Fibroblast of lung (primary cell): ENCODE measurements around the gene KRTAP4-6. TPM values are rescaled to one million over a fixed set of nuclear protein-coding genes. Genes with fewer than 3 reads are reported as not detected.
"Not testable (repeated sequence)": the region's sequence is repeated elsewhere in the genome, so short reads cannot be mapped to it uniquely, and the experiment has no call there.

Experiments used
- DNase-seq, 2 donors: peaks; one replicate each; pipeline versions ENCODE4 v3.0.0 to v3.0.0-alpha.2; 2010; ENCODE audit warnings: low read depth in 2 of 2
- H2AFZ ChIP-seq: 2 replicates; pipeline ENCODE4 v1.5.1; 2012; ENCODE audit warnings: low read length, control low read depth, inconsistent platforms
- H3K27ac ChIP-seq: 2 replicates; pipeline ENCODE4 v1.5.1; 2011; ENCODE audit warnings: low read length, control low read depth; ENCODE audit not compliant: insufficient read depth
- H3K27me3 ChIP-seq: 2 replicates; pipeline ENCODE4 v1.5.1; 2011; ENCODE audit warnings: mild to moderate bottlenecking, low read length; ENCODE audit not compliant: control insufficient read depth, insufficient read depth
- H3K36me3 ChIP-seq: 2 replicates; pipeline ENCODE4 v1.5.1; 2011; ENCODE audit warnings: low read length; ENCODE audit not compliant: control insufficient read depth, insufficient read depth
- H3K4me1 ChIP-seq: 2 replicates; pipeline ENCODE4 v1.5.1; 2011; ENCODE audit warnings: low read length; ENCODE audit not compliant: control insufficient read depth, insufficient read depth; ENCODE audit errors: extremely low read depth
- H3K4me2 ChIP-seq: 2 replicates; pipeline ENCODE4 v1.5.1; 2011; ENCODE audit warnings: low read length, control low read depth; ENCODE audit not compliant: insufficient read depth; ENCODE audit errors: extremely low read depth
- H3K4me3 ChIP-seq, 4 experiments: fragments of 200-600 bp in 1 of 4; sonication (generic) in 1 of 4; replicated peaks in 1 of 4; 2 replicates each; pipeline ENCODE4 v1.5.1; 2011 to 2016; ENCODE audit warnings: low read length in 4 of 4, low read depth in 3 of 4, mild to moderate bottlenecking in 3 of 4, control low read depth in 2 of 4, inconsistent platforms in 1 of 4, mixed read lengths in 1 of 4; ENCODE audit not compliant: insufficient read depth in 1 of 4; ENCODE audit errors: control extremely low read depth in 1 of 4
- H3K79me2 ChIP-seq: 2 replicates; pipeline ENCODE4 v1.5.1; 2012; ENCODE audit warnings: mild to moderate bottlenecking, low read length, inconsistent platforms; ENCODE audit not compliant: control insufficient read depth, insufficient read depth
- H3K9ac ChIP-seq: 2 replicates; pipeline ENCODE4 v1.5.1; 2011; ENCODE audit warnings: mild to moderate bottlenecking, low read length, control low read depth; ENCODE audit not compliant: insufficient read depth
- H3K9me3 ChIP-seq: 2 replicates; pipeline ENCODE4 v1.5.1; 2012; ENCODE audit warnings: low read depth, low read length; ENCODE audit not compliant: control insufficient read depth, insufficient read depth
- H4K20me1 ChIP-seq: 2 replicates; pipeline ENCODE4 v1.5.1; 2011; ENCODE audit warnings: low read length; ENCODE audit not compliant: control insufficient read depth, insufficient read depth; ENCODE audit errors: extremely low read depth
- CTCF ChIP-seq, 2 donors: IDR thresholded peaks in 1 of 2; conservative IDR thresholded peaks in 1 of 2; 1 replicate in 1 of 2; 2 replicates in 1 of 2; pipeline ENCODE4 v1.5.1; 2011 to 2012; ENCODE audit warnings: low read length in 2 of 2, control low read depth in 1 of 2, inconsistent platforms in 1 of 2, low read depth in 1 of 2, mild to moderate bottlenecking in 1 of 2
- EZH2 ChIP-seq: IDR thresholded peaks from 2 replicates; pipeline ENCODE4 v1.5.1; 2012; ENCODE audit warnings: low read length, control low read depth, mild to moderate bottlenecking; ENCODE audit errors: missing control alignments
- polyA plus RNA-seq, 2 donors: library from polyadenylated mRNA; depleted of rRNA in 1 of 2; stranded (reverse) in 1 of 2; unstranded in 1 of 2; fragments of >200 nt; gene quantifications; 2 replicates each; pipeline ENCODE4 v1.2.1, GENCODE V29; 2011 to 2012; ENCODE audit warnings: missing spikeins in 1 of 2
- total RNA-seq: library from RNA; depleted of rRNA; stranded (reverse); fragments of >200 nt; gene quantifications from 2 replicates; pipeline ENCODE4 v1.2.1, GENCODE V29; 2014

Gene KRTAP4-6
- total and polyA plus RNA-seq, 2 donors (not counting 1 experiment from before 2014, with no cell fraction given), result not detected

GRCh38 chr17:41101586-41102259 is 38.6 kb downstream of the KRTAP4-6 start, which contains the start of gene KRTAP4-16:
Gene KRTAP4-16, minus strand, starts transcription at chr17:41102209. Its CDS starts 0 bp downstream, at chr17:41102209.
- H3K27ac ChIP-seq, result no peak within 1 kb of the TSS
- no peak for DNase-seq

GRCh38 chr17:41099682-41100480 is 40.5 kb downstream of the KRTAP4-6 start:
- not testable (repeated sequence) for H3K4me3 ChIP-seq, H2AFZ ChIP-seq, H3K79me2 ChIP-seq, H3K27ac ChIP-seq, H3K4me1 ChIP-seq, H3K27me3 ChIP-seq, H3K4me2 ChIP-seq, H4K20me1 ChIP-seq, H3K36me3 ChIP-seq, H3K9me3 ChIP-seq, H3K9ac ChIP-seq
- DNase-seq, result peak in 1 of 2 donors; percentile 59

More at GRCh38 chr17:41101586-41102259, 38.6 kb downstream of the KRTAP4-6 start, which contains the start of gene KRTAP4-16:
- H2AFZ ChIP-seq, result no peak within 1 kb of the TSS
- H3K36me3 ChIP-seq, result no peaks in the 10 kb centered on the region
- H3K9ac ChIP-seq, result no peak within 1 kb of the TSS
- TF ChIP-seq EZH2 (no peak), CTCF (conservative IDR thresholded peaks at IDR 0.05 in 1 of 2, IDR thresholded peaks at IDR 0.05 in 1 of 2; ENCODE audit: low read depth in 1 of 2, low read length in 2 of 2) (no peak)
- peaks cover 3% of the 10 kb centered on the region for H3K4me1 ChIP-seq
- no peaks in the 10 kb centered on the region for H3K79me2 ChIP-seq
- no peaks in the 10 kb centered on the region for H3K9me3 ChIP-seq
- peak within 1 kb of the TSS; percentile 25 for H3K4me2 ChIP-seq
- H3K4me3 ChIP-seq, result no peak within 1 kb of the TSS
- no peaks in the 10 kb centered on the region for H4K20me1 ChIP-seq
- no peaks in the 10 kb centered on the region for H3K27me3 ChIP-seq

GRCh38 chr17:41098481-41098880 is 41.9 kb downstream of the KRTAP4-6 start:
- no peak for TF ChIP-seq CTCF (conservative IDR thresholded peaks at IDR 0.05 in 1 of 2, IDR thresholded peaks at IDR 0.05 in 1 of 2; ENCODE audit: low read depth in 1 of 2, low read length in 2 of 2)
- TF ChIP-seq EZH2, result no peak
- H3K27ac ChIP-seq, result no peak overlapping the region
- no peak overlapping the region for H3K4me3 ChIP-seq
- peaks cover 3% of the 10 kb centered on the region for H3K4me1 ChIP-seq
- no peak overlapping the region for H3K9ac ChIP-seq
- H3K36me3 ChIP-seq, result no peaks in the 10 kb centered on the region
- no peak overlapping the region for H2AFZ ChIP-seq
- no peaks in the 10 kb centered on the region for H4K20me1 ChIP-seq
- no peak overlapping the region for H3K4me2 ChIP-seq
- H3K9me3 ChIP-seq, result no peaks in the 10 kb centered on the region
- DNase-seq, result peak in 1 of 2 donors; percentile 53
- H3K79me2 ChIP-seq, result no peaks in the 10 kb centered on the region
- H3K27me3 ChIP-seq, result no peaks in the 10 kb centered on the region
